HG02588 (cell line): ENCODE measurements around the gene KIF2A.

Experiments used
- ATAC-seq: cut with Tn5 transposase; IDR thresholded peaks from one replicate; pipeline ENCODE4 v1.9.1; 2021; ENCODE audit warnings: mild to moderate bottlenecking, moderate library complexity; ENCODE audit not compliant: unreplicated experiment

KIF2A gene

DNA sequence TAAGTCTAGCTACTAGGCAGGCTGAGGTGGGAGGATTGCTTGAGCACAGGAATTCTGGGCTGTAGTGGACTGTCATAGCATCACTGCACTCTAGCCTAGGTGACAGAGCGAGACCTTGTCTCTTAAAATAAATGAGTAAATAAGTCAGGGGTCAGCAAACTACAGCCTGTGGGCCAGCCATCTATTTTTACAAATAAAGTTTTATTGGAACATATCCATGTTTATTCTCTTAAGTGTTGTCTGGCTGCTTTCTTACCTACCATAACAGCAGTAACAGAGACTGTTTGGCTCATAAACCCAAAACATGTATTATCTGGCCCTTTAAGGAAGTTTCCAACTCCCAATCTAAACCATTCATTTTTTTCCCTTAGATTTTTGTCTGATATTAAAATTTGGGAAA is 68.1 kb downstream of the KIF2A start:
- ATAC-seq, result no peak

DNA sequence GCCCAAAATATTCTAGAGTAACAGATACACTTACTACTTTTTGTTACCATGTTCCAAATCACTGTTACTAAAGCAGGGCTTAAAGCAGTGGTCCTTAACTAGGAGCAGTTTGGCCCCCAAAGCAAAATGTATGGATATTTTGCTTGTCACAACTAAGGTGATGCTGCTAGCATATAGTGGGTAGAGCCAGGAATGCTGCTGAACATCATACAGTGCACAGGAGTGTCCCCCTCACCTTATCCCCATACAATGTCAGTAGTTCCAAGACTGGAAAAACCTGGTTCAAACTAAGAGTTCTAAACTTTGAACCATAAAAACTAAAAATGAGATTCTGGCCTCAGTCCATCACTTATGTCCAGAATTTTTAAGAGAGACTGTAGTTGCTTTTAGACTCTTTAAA is 69.6 kb downstream of the KIF2A start:
- no peak for ATAC-seq

DNA sequence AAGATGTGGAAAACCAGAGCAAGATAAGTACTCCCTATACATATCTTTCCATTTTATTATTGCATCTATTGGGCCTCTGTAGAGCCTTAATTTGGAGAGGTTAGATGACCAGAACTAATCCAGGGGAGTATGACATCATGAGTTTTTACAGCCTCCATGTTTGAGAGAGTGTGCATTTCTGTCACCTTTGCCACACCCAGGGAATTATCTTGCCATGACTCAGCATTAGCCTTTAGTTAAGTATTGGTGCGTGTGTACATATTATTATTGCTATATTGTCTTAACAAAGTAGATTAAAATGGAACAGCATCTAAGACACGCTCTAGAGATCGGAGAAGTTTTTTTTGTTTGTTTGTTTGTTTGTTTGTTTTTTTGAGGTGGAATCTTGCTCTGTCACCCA is 70.1 kb downstream of the KIF2A start:
- ATAC-seq, result no peak

DNA sequence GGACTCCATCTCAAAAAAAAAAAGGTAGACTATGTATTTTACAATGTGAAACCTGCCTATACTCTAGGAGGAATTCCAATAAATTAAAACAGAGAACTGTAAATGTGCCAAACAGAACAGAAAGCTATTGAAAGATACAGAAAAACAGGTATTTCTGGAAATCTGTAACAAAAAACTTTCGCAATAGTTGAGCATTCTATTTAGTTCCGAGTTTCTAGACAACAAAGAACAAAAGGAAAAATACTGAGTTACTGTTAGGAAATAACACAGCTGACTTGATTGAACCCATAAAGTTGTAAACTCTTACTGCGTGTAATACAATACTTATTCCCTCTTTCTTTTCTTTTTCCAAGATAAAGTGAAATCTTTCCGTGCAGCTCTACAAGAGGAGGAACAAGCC is 79.1 kb downstream of the KIF2A start:
- no peak for ATAC-seq

DNA sequence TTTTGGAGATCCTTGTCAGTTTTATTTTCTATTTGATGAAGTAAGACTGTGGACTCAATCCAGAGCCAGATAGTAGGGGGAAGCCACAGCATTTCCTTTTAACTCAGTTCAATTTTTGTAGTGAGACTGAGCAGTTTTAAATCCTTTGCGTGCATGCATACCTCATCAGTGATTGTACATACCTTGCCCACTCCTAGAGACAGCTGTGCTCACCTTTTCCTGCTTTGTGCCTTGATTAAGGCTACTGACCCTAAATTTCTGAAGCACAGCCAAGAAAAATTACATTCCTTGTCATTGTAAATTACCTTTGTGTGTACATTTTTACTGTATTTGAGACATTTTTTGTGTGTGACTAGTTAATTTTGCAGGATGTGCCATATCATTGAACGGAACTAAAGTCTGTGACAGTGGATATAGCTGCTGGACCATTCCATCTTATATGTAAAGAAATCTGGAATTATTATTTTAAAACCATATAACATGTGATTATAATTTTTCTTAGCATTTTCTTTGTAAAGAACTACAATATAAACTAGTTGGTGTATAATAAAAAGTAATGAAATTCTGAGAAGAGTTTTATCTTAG is 79.9 kb downstream of the KIF2A start:
- no peak for ATAC-seq

DNA sequence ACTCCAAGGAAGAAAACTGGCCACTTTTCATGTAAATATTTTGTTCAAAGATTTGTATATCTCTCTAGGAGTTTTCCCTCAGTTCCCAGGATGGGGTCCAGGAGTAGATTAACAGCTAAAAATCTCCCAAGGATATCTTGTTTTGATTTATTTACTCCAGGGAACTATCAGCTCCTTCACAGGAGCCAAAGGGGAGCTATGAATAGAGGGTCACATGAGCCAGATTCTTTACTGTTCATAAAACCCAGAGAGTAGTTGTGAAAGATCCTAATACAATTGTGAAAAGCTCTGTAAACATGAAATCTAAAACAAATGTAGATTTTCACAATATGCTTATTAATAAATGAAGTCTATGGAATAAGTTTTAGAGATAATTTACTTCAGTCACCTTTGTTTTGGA is 80.8 kb downstream of the KIF2A start:
- no peak for ATAC-seq

DNA sequence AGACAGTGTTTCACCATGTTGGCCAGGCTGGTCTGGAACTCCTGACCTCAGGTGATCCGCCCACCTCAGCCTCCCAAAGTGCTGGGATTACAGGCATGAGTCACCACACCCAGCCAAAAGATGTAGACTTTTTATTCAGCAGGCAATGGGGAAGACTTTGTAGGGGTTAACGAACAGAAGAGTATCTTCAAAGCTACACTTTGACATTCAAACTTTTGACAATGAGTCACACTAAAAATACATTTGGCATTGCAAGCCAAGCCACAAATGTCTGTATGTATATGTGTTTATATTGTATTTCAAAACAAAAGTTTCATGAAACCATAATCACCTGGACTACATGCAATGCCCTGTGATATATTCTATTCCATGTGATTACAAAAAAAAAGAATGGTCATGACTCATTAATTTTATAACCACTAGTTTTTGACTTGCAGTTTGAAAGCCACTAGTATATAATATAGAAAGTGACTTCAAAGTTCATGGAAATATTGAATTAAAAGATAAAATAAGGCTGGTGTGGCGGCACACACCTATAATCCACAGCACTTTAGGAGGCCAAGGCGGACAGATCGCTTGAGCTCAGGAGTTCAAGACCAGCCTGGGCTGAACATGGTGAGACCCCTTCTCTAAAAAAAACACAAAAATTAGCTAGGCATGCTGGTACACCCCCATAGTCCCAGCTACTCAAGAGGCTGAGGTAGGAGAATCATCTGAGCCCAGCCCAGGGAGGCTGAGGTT is 89.4 kb downstream of the KIF2A start:
- ATAC-seq, result no peak

DNA sequence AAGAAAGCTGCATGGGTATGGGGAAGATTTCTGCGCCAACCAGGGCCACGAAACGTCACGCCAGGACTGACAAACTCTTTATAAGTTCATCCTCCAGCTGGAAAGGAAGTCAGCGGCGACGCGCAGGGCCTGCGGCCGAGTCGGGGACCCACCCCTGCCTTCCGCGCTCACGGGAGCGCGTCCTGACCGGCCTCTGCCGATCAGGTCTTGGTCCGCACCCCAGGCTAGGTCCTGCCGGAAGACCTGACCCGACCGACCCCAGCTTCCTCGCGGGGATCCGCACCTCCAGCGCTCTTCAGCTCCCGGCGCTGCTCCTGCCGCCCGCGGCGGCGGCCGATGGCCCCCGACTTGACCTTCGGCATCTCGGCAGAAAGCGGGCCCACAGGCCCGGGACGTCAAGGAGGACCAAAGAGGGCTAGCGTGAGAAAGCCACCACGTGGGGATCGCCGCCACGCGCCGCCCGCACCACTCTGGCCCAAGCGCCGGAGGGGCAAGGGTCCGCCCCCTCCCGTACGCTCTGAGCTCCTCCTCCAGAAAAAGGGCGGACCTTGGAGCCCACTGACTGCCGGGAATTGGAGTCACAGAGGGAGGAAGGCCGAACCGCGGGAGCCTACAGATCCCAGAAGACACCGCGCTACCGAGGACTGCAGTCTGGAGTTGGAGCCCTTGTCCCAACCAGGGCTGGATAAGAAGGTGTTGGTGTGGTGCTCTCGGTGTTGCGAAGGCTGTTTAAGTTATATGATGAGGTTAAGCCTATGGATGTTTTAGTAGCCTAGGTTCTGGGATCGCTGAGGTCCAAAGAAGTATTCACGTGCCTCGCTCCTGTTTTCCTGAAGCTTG is 97.6 kb downstream of the KIF2A start, which contains the start of gene DIMT1:
Gene DIMT1 (minus strand): TSS at position 495 of the 840 bp plus-strand sequence. CDS start 133 bp downstream, at position 362.
- ATAC-seq, result peak; percentile 98

DNA sequence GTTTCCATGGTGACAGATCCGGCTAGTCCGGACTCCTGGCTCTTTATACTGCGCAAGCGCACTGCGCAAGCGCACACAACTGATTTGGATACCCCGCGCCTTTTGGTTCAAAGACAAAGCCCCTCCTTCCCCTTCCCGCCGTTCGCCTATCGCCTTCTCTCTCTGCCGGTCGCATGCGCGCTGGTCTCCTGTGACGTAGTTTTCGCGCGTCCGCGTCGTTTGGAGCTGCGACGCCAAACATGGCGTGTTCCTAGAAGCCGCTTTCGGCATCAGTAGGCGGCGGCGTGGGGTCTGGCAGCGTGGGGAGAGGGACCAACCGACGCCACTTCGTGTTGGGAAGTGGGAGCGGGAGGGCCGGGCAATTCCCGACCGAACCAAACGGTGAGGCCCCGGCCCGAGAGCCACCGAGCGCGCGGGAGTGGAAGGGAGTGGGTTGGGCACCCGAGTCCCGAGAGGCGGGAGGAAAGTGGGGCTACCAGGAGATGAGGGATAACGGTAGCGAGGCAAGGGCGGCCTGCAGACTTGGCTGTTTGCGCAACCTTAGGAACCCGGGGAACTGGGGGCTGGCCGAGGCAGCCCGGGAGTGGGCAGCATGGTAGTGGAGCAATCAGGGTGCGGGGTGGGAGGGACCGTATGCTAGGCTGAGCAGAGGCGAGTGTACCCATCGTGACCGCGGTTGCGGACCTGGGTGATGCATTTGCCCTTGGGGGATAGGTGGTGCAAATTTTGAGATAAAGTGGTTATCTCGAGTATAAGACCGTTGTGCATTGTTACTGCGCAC is 106.7 kb downstream of the KIF2A start, which contains the start of gene IPO11:
Gene IPO11 (plus strand): TSS at position 215 of the 781 bp plus-strand sequence. CDS start 24,517 bp downstream, outside the sequence.
- peak; percentile 96 for ATAC-seq

DNA sequence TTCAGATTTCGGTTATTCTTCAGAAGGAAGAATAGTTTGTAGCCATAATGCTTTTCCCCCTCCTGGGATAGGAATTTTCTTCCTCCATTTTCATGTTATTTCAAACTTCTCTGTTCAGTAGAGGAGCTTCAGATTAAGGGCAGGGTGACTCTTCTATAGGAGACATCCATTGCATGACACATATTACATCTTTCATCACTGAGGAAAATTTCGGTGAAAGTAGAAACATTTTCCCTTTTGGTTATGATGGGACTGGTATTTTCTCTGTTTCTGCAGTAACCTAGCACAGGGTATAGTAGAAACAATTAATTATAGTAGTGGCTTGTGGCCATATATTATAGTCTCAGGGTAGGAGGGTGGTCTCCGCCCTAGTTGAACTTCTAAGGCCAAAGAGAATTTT is 107.7 kb downstream of the KIF2A start:
- ATAC-seq, result no peak

DNA sequence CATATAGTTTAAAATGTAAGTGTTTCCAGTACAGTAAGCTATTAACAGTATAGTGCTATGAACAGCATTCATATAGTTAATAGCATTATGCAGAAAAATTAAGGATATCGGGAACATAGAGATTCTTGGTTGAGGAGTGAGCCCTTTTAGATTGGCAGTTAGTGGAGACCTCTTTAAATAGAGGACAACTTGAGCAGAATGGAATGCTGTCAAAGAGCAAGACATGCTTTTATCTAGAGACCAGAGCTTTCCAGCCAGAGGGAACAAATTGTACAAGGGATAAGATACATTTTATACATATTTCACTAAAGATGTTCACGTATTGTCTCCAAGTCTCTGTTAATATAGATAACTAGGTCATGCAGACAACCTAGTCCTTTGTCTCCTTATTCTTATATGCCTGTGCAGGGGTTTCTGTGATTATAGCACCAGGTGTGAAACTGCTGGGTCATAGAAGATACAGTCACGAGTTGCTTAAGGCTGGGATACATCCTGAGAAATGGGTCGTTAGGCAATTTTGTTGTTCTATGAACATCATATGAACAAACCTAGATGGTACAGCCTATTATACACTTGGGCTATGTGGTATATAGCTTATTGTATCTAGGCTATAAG is 112.6 kb downstream of the KIF2A start:
- no peak for ATAC-seq

DNA sequence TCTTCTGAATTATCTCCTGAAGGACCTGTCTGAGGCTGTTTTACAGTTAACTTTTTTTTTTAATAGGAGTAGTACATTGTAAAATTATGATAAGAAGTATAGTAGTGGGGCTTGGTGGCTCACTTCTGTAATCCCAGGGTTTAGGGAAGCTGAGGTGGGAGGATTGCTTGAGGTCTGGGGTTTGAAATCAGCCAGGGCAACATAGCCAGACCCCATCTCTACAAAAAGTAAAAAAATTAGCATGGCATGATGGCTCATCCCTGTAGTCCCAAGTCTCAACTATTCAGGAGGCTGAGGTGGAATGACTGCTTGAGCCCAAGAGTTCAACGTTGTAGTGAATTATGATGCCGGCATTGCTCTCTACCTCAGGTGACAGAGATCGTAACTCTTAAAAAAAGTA is 113.6 kb downstream of the KIF2A start:
- no peak for ATAC-seq

DNA sequence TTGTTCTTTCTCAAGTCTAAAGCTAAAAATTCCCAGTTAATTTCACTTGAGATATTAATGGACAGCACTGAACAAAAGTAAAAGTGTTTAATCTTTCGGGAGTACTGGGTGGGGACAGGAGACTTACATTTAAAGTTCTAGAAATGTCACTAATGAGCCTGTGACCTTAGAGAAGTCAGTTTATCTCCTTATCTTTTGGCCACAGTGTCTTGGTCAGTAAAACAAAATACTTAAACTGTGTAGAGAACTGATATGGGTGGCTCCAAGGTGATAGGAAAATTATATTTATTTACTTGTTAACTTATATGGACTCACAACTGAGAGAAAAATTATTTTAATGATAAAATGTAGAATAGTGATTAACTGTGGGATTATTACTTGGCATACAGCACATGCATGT is 115.4 kb downstream of the KIF2A start:
- no peak for ATAC-seq

DNA sequence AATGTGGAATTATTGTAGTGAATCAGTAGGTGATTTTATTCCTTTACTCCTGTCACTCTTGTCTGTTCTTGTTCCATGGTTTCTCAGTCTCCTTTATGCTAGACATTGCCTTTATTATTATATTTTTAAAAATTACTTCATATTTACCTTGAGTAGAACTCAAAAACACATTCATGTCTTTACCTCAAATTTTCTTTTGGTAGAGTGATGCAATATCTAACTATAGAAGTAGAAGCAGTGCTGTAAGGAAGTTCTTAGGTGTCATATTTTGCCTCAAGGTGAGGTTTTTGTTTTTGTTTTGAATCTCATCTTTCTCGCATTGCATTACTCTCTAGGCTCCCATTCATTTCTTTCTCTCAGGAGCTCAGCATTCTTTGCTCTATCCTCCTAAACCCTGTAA is 118.8 kb downstream of the KIF2A start:
- no peak for ATAC-seq

DNA sequence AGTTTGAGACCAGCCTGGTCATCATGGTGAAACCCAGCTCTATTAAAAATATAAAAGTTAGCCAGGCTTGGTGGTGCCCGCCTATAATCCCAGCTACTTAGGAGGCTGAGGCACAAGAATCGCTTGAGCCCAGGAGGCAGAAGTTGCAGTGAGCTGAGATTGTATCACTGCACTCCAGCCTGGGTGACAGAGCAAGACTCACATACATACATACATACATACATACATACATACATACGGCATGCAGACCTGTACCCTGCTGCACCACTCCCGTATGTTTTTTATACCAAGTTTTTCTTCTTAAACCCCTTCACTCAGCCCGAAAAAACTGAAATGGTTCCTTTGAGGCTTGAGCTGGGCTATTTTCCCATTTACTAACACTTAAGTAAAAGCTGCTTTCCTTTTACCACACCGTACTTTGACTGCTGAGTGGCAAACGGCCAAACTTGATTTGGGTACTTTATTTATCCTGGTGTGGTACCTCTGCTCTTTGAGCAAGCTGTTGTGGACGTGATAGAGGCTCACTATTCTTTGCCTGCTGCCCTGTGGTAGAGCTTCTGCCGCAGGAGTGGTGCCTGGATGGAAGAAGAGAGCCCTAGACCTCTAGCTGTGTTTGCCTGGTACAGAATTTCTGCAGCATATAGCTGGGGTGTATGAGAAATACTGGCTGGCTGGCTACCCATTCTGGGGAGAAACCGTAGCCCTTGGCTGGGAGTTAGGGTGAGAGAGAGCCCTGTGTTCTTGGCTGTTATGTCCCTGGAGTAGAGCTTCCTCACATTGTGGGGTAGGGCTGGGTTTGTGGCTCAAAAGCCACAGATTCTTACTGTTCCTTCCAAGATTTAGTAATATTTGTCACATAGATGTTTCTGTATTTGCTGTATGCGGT is 126.0 kb downstream of the KIF2A start:
- ATAC-seq, result no peak

DNA sequence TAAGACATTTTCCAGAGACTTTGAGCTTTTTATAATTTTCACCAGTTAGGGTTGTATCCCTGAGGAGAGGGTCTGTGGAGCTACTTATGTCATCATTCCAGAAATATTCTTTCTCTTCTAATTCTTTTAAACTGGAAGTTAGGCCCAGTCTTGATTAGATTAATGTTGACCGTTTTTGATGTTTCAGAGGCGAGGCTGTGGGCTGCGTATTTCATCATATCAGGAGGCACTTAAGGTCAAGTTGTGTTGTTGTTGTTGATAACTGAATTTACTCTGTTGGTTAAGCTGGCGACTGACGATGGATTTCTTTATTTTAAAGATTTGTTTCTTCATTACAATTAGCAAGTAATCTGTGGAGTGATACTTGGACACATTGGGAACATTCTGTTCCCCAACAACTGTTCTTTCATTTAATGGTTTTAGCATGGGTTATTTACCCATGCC is 126.6 kb downstream of the KIF2A start:
- no peak for ATAC-seq
